Activated CD8-positive, alpha-beta T cell treated with anti-CD3 and anti-CD28 coated beads for 36 hours (primary cell): Measurements from ENCODE around the gene OR2V2. TPM values are rescaled to one million over a fixed set of nuclear protein-coding genes. Genes with fewer than 3 reads are reported as not detected.

Source experiments
- ATAC-seq: fragments of 200-7000 bp; cut with Tn5 transposase; one replicate; pipeline ENCODE4 v1.10.0; 2021; ENCODE audit warnings: mild to moderate bottlenecking, moderate library complexity
- CTCF ChIA-PET: fragments of 350-600 bp; sonication (Branson Sonifier 250); formaldehyde crosslinking; loops from one replicate; lab custom pipeline; 2021; ENCODE audit warnings: antibody characterized with exemption; lab: Charles Lee
- POLR2A ChIA-PET: fragments of 350-600 bp; sonication (Branson Sonifier 250); formaldehyde crosslinking; loops from one replicate; lab custom pipeline; 2021; ENCODE audit warnings: antibody characterized with exemption; lab: Charles Lee
- DNase-seq: peaks from one replicate; pipeline ENCODE4 v3.0.0-alpha.2; 2020
- H3K27ac Mint-ChIP-seq: one replicate; pipeline ENCODE4 v1.8.0; 2021; ENCODE audit warnings: mild to moderate bottlenecking, mixed read lengths
- H3K27me3 Mint-ChIP-seq: one replicate; pipeline ENCODE4 v1.8.0; 2021; ENCODE audit warnings: mixed read lengths
- H3K36me3 Mint-ChIP-seq: one replicate; pipeline ENCODE4 v1.8.0; 2021; ENCODE audit warnings: low read depth, mixed read lengths
- H3K4me1 Mint-ChIP-seq: one replicate; pipeline ENCODE4 v1.8.0; 2021; ENCODE audit warnings: low read depth, mixed read lengths
- H3K4me3 Mint-ChIP-seq: one replicate; pipeline ENCODE4 v1.8.0; 2021; ENCODE audit warnings: mild to moderate bottlenecking, moderate library complexity, mixed read lengths
- H3K9me3 Mint-ChIP-seq: one replicate; pipeline ENCODE4 v1.8.0; 2021; ENCODE audit warnings: mixed read lengths
- intact Hi-C: fragments of 100-400 bp; cut with micrococcal nuclease; formaldehyde crosslinking; loops from one replicate; pipeline ENCODE4 v1.10.0; 2022
- total RNA-seq, 2 experiments: library from RNA; stranded (reverse); gene quantifications; one replicate each; pipeline ENCODE4 v1.2.3, GENCODE V29; 2021
- TF ChIP-seq, protein P1 (sequence below): fragments of 200-600 bp; IDR thresholded peaks from one replicate; pipeline ENCODE4 v1.8.0; 2022; ENCODE audit warnings: antibody characterized with exemption, mild to moderate bottlenecking

OR2V2 gene
- total RNA-seq, 2 experiments from 2014 or later = not detected

DNA sequence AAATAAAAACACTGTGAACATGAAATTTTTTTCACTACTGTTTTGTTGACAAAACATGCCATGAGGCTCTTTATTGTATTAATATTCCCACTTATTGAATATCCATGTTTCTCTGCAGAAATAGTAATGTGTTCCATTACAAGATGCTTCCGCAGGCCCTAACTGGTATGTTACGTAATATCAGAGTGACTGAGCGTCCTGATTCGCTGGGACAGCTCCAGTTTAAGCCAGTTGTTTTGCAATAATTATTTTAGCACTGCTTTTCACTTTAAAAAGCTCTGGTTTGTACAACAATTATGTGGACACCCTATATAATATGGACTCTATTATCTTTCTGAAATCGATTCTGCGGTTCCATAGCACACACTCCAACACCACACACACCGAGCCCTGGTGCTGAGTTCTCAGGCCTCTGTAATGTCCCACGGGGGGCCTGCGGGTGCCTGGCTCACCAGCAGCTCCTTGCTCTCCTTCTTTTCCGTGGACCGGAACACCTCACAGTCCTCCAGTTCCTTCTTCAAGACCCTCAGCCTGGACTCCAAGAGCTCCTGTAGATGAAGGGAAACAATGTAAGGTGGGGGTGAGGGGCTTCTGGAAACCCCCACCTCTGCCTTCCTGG, 55.8 kb downstream of the OR2V2 start:
- peaks cover 28% of the 10 kb centered on the region for H3K27me3 Mint-ChIP-seq
- intact Hi-C loops = no loop called here
- POLR2A ChIA-PET = interaction anchor here (0.6 to 8.4 kb wide), 2 partner anchors 12 to 29 kb away, joined by 3 to 159 read pairs; no protein-coding TSS in a partner anchor
- TF ChIP-seq, protein P1, sequence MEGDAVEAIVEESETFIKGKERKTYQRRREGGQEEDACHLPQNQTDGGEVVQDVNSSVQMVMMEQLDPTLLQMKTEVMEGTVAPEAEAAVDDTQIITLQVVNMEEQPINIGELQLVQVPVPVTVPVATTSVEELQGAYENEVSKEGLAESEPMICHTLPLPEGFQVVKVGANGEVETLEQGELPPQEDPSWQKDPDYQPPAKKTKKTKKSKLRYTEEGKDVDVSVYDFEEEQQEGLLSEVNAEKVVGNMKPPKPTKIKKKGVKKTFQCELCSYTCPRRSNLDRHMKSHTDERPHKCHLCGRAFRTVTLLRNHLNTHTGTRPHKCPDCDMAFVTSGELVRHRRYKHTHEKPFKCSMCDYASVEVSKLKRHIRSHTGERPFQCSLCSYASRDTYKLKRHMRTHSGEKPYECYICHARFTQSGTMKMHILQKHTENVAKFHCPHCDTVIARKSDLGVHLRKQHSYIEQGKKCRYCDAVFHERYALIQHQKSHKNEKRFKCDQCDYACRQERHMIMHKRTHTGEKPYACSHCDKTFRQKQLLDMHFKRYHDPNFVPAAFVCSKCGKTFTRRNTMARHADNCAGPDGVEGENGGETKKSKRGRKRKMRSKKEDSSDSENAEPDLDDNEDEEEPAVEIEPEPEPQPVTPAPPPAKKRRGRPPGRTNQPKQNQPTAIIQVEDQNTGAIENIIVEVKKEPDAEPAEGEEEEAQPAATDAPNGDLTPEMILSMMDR = no peak
- peak overlapping the region; percentile 78 for H3K4me3 Mint-ChIP-seq
- no peak overlapping the region for H3K27ac Mint-ChIP-seq
- CTCF ChIA-PET = interaction anchor here (8.4 kb wide), 1 partner anchor 13 kb away, joined by 80 read pairs; no protein-coding TSS in a partner anchor
- H3K4me1 Mint-ChIP-seq = peaks cover 27% of the 10 kb centered on the region
- ATAC-seq (no peak), DNase-seq (no peak)
- no peaks in the 10 kb centered on the region for H3K9me3 Mint-ChIP-seq
- peaks cover 7% of the 10 kb centered on the region for H3K36me3 Mint-ChIP-seq

DNA sequence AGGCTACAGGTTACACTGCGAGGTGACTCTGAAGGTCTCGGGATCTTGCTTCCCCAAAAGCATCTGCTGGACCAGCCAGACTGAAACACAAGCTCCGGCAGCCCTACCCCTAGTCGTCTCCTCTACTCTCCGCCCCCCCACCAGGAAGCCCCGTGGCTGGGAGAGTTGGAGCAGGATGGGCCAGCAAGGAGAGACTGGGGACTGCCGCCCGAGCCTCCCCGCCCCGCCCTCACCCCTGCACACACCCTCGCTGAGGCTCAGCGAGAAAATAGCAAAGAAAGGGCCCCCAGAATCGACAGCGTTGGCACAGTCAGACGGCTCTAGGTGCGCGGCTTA, 56.4 kb downstream of the OR2V2 start:
- H3K4me1 Mint-ChIP-seq = peaks cover 29% of the 10 kb centered on the region
- CTCF ChIA-PET = interaction anchor here (8.4 kb wide), 1 partner anchor 13 kb away, joined by 80 read pairs; no protein-coding TSS in a partner anchor
- TF ChIP-seq, protein P1 = no peak
- H3K36me3 Mint-ChIP-seq = peaks cover 7% of the 10 kb centered on the region
- peak overlapping the region; percentile 15 for H3K27ac Mint-ChIP-seq
- ATAC-seq = peak; percentile 9
- peaks cover 28% of the 10 kb centered on the region for H3K27me3 Mint-ChIP-seq
- POLR2A ChIA-PET = interaction anchor here (8.4 kb wide), 1 partner anchor 12 kb away, joined by 159 read pairs; no protein-coding TSS in a partner anchor
- H3K4me3 Mint-ChIP-seq = peak overlapping the region; percentile 78
- DNase-seq = no peak
- intact Hi-C loops = no loop called here
- H3K9me3 Mint-ChIP-seq = no peaks in the 10 kb centered on the region

DNA sequence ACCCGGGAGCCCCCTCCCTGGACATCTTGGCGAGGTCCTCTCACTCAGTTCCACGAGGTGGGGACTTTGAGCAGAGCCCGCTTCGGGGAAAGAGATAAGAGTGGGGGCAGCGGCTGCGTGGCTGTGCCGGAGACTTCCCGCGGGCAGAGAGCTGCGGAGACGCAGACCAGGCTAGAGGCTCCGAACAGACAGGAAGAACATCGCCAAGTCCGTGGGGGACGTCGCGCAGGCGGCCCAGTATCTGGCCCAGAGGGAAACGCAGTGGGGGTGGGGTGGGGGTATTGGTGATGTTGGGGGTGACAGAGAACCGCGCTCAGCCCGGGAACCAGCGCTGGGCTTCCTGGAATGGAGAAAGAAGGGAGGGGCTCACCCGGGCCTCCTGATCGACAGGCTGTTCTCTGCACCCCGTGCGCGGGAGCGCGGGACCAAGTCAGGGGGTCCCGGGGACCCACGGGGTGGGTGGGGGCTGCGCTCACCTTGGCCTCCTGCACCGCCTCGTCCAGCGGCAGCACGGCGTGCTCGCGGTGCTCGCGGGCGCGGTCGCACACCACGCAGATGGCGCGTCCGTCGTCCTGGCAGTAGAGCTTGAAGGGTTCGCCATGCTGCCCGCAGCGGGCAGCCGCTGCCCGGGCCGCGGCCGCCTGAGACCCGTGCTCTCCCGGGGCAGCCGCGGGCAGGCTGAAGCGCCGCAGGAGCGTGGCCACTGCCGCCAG, 56.9 kb downstream of the OR2V2 start:
- Mint-ChIP-seq H3K27me3 (peaks cover 28% of the 10 kb centered on the region), H3K4me3 (peak overlapping the region; percentile 78), H3K36me3 (peaks cover 7% of the 10 kb centered on the region), H3K27ac (peak overlapping the region; percentile 15), H3K9me3 (no peaks in the 10 kb centered on the region), H3K4me1 (peaks cover 29% of the 10 kb centered on the region)
- ChIA-PET CTCF (interaction anchor here (8.4 kb wide), 1 partner anchor 14 kb away, joined by 80 read pairs; no protein-coding TSS in a partner anchor), POLR2A (interaction anchor here (8.4 kb wide), 1 partner anchor 13 kb away, joined by 159 read pairs; no protein-coding TSS in a partner anchor)
- intact Hi-C loops = no loop called here
- TF ChIP-seq, protein P1 = no peak
- ATAC-seq = peak; percentile 1
- DNase-seq = peak; percentile 40

DNA sequence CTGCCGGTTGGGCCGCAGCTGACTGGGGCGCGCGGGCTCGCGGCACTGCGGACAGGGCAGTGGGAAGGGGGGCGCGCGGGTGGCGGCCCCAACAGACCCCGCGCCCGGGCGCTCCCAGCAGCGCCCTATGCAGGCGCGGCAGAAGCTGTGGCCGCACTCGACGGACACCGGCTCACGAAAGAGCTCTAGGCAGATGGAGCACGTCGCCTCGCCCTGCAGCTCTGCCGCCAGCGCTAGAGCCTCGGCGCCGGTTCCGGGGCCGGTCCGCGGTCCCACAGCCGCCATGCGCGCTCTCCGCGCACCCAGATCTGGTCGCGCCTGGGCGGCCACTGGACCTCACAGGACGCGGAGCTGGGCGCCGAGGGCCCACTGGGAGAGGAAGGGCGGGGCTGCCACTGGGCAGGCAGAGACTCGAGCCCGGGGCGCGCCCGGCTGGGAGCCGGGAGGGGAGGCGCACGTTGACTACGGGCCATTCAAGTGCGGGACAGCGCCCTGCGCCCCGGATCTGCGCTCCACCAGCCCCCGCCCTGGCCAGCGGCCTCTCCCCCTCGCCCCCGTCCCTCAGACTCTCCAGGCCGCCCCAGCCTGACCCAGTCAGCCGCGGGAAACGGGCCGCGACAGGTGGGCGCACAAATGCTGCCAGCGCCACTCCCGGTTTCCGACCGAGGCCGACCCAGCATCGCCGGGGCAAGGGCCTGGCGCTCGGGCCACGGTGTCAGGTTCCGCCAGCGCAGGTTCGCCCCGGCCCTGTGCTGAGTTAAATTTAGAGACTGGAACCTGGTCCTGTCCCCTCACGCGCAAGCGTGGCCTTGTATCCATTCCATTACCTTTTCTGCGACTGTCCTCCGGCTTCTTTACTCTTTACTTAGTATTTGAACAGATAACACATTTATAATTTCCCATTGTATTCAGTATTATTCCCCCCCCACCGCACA, 57.7 kb downstream of the OR2V2 start, which contains the start of gene TRIM7:
Gene TRIM7, minus strand, starts transcription at position 371 of the 935 bp plus-strand sequence. Its CDS starts 86 bp downstream, at position 285.
- TF ChIP-seq, protein P1 = no peak
- intact Hi-C loops = no loop called here
- DNase-seq = no peak
- ChIA-PET CTCF (interaction anchor here (8.4 kb wide), 1 partner anchor 15 kb away, joined by 80 read pairs; no protein-coding TSS in a partner anchor), POLR2A (interaction anchor here (0.8 to 8.4 kb wide), 2 partner anchors 14 to 20 kb away, joined by 3 to 159 read pairs; no protein-coding TSS in a partner anchor)
- no peak for ATAC-seq
- H3K4me1 Mint-ChIP-seq = peaks cover 29% of the 10 kb centered on the region
- peaks cover 28% of the 10 kb centered on the region for H3K27me3 Mint-ChIP-seq
- H3K36me3 Mint-ChIP-seq = peaks cover 7% of the 10 kb centered on the region
- H3K4me3 Mint-ChIP-seq = peak within 1 kb of the TSS; percentile 89
- H3K27ac Mint-ChIP-seq = peak within 1 kb of the TSS; percentile 15
- no peaks in the 10 kb centered on the region for H3K9me3 Mint-ChIP-seq
